ENCODE measurements around the gene DDN.

Gene DDN

GRCh38 chr12:49033611-49034285 lies 34.6 kb upstream of the DDN start:
- H3K4me3 ChIP-seq (ENCODE audit: low read depth, low read length), result no peak overlapping the region
- H3K27me3 ChIP-seq (ENCODE audit: insufficient read depth, low read depth, severe bottlenecking), result no peaks in the 10 kb centered on the region
- H3K27ac ChIP-seq, result no peak overlapping the region
- no peaks in the 10 kb centered on the region for H3K9me3 ChIP-seq (ENCODE audit: severe bottlenecking)
- H3K36me3 ChIP-seq, result peaks cover 96% of the 10 kb centered on the region
- TF ChIP-seq, protein P1, sequence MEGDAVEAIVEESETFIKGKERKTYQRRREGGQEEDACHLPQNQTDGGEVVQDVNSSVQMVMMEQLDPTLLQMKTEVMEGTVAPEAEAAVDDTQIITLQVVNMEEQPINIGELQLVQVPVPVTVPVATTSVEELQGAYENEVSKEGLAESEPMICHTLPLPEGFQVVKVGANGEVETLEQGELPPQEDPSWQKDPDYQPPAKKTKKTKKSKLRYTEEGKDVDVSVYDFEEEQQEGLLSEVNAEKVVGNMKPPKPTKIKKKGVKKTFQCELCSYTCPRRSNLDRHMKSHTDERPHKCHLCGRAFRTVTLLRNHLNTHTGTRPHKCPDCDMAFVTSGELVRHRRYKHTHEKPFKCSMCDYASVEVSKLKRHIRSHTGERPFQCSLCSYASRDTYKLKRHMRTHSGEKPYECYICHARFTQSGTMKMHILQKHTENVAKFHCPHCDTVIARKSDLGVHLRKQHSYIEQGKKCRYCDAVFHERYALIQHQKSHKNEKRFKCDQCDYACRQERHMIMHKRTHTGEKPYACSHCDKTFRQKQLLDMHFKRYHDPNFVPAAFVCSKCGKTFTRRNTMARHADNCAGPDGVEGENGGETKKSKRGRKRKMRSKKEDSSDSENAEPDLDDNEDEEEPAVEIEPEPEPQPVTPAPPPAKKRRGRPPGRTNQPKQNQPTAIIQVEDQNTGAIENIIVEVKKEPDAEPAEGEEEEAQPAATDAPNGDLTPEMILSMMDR (IDR thresholded peaks at IDR 0.05; ENCODE audit: low read depth, low read length), result no peak
- DNase-seq, result no peak

GRCh38 chr12:49032679-49033447 lies 33.7 kb upstream of the DDN start:
- no peak overlapping the region for H3K4me3 ChIP-seq (ENCODE audit: low read depth, low read length)
- no peak for DNase-seq
- H3K27ac ChIP-seq, result no peak overlapping the region
- TF ChIP-seq, protein P1 (IDR thresholded peaks at IDR 0.05; ENCODE audit: low read depth, low read length), result no peak
- H3K9me3 ChIP-seq (ENCODE audit: severe bottlenecking), result no peaks in the 10 kb centered on the region
- H3K27me3 ChIP-seq (ENCODE audit: insufficient read depth, low read depth, severe bottlenecking), result no peaks in the 10 kb centered on the region
- H3K36me3 ChIP-seq, result peaks cover 96% of the 10 kb centered on the region

GRCh38 chr12:49032276-49032675 lies 33.1 kb upstream of the DDN start:
- peaks cover 96% of the 10 kb centered on the region for H3K36me3 ChIP-seq

GRCh38 chr12:49031573-49032161 lies 32.5 kb upstream of the DDN start:
- DNase-seq, result no peak
- Histone ChIP-seq H3K4me3 (ENCODE audit: low read depth, low read length) (no peak overlapping the region), H3K27ac (no peak overlapping the region), H3K27me3 (ENCODE audit: insufficient read depth, low read depth, severe bottlenecking) (no peaks in the 10 kb centered on the region), H3K36me3 (peaks cover 93% of the 10 kb centered on the region), H3K9me3 (ENCODE audit: severe bottlenecking) (no peaks in the 10 kb centered on the region)
- TF ChIP-seq, protein P1 (IDR thresholded peaks at IDR 0.05; ENCODE audit: low read depth, low read length), result no peak

More at GRCh38 chr12:49032276-49032675, 33.1 kb upstream of the DDN start:
- H3K9me3 ChIP-seq (ENCODE audit: severe bottlenecking), result no peaks in the 10 kb centered on the region
- no peaks in the 10 kb centered on the region for H3K27me3 ChIP-seq (ENCODE audit: insufficient read depth, low read depth, severe bottlenecking)
- TF ChIP-seq, protein P1 (IDR thresholded peaks at IDR 0.05; ENCODE audit: low read depth, low read length), result no peak
- H3K27ac ChIP-seq, result no peak overlapping the region
- H3K4me3 ChIP-seq (ENCODE audit: low read depth, low read length), result no peak overlapping the region
- no peak for DNase-seq

DNA sequence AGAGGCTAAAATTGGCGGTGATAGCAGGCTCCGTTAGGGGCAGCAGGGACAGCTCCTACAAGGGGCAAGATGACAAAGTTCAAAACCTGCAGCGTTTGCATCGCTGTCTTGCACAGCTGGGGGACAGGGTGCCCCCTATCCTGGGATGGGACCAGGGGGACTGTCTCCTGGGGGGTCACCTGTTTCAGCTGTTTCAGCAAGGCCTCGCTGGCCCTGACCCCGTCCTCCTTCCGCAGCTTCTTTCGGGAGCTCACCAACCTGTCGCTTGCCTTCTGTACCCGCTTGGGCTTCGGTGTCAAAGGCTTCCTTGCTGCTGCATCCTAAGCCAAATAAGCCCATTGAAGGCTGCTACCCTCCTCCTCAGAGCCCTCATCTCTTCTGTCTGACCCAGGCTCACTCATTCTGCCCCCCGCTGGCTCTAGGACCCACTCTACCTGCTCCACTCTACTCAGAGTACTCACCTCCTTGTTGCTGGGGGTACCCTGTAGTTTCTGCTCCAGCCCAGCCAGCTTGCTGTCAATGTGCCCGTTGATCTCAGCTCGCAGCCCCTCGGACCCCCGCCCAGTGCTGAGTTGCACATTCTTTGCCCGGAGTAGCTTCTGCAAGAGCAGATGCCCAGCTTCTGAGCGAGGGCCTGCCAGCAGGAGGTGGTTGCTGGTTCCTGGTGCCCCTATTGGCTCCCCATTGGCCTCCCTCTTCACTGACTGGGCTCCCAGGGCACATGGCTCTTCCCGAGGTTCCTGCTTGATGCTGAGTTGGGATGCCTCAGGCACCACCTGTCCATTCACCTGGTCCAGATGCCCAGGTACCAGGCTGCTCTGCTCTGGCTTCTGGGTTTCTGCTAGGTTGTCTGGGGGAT lies 31.8 kb upstream of the DDN start:
- Histone ChIP-seq H3K27me3 (ENCODE audit: insufficient read depth, low read depth, severe bottlenecking) (no peaks in the 10 kb centered on the region), H3K36me3 (peaks cover 95% of the 10 kb centered on the region), H3K27ac (no peak overlapping the region), H3K4me3 (ENCODE audit: low read depth, low read length) (no peak overlapping the region), H3K9me3 (ENCODE audit: severe bottlenecking) (no peaks in the 10 kb centered on the region)
- TF ChIP-seq, protein P1 (IDR thresholded peaks at IDR 0.05; ENCODE audit: low read depth, low read length), result no peak
- DNase-seq, result no peak
